Keratinocyte (primary cell): ENCODE data around the gene CUX1. TPM values are rescaled to one million over a fixed set of nuclear protein-coding genes. Genes with fewer than 3 reads are reported as not detected.

Experiments
- DNase-seq: peaks from one replicate; pipeline ENCODE4 v3.0.0-alpha.2; 2011; ENCODE audit warnings: low read depth, missing footprints, low spot score
- FAIRE-seq: peaks from 2 replicates; lab custom pipeline; 2011; peaks lifted over from hg19 to GRCh38; lab: Jason Lieb, UNC
- H2AFZ ChIP-seq: 2 replicates; pipeline ENCODE4 v1.6.0; 2012; ENCODE audit warnings: low read length, control low read depth, inconsistent platforms; ENCODE audit not compliant: control insufficient read depth
- H3K27ac ChIP-seq: 2 replicates; pipeline ENCODE4 v1.5.1; 2011; ENCODE audit warnings: low read length; ENCODE audit not compliant: control insufficient read depth, insufficient read depth
- H3K27me3 ChIP-seq: 3 replicates; pipeline ENCODE4 v1.6.0; 2011; ENCODE audit warnings: low read length; ENCODE audit not compliant: control insufficient read depth, insufficient read depth; ENCODE audit errors: extremely low read depth
- H3K36me3 ChIP-seq, 2 experiments: 2 replicates in 1 of 2; 3 replicates in 1 of 2; pipeline ENCODE4 v1.5.1; 2011; ENCODE audit warnings: low read length in 2 of 2, mild to moderate bottlenecking in 1 of 2; ENCODE audit not compliant: control insufficient read depth in 2 of 2, insufficient read depth in 2 of 2; ENCODE audit errors: extremely low read depth in 1 of 2
- H3K4me1 ChIP-seq: 3 replicates; pipeline ENCODE4 v1.5.1; 2011; ENCODE audit warnings: low read length; ENCODE audit not compliant: control insufficient read depth, insufficient read depth; ENCODE audit errors: extremely low read depth
- H3K4me2 ChIP-seq: 3 replicates; pipeline ENCODE4 v1.6.0; 2011; ENCODE audit warnings: low read depth, low read length; ENCODE audit not compliant: control insufficient read depth, insufficient read depth; ENCODE audit errors: extremely low read depth
- H3K4me3 ChIP-seq, 3 experiments: fragments of 200-600 bp in 1 of 3; sonication (generic) in 1 of 3; 2 replicates in 2 of 3; 3 replicates in 1 of 3; pipeline ENCODE4 v1.5.1; 2011 to 2016; ENCODE audit warnings: low read length in 3 of 3, mild to moderate bottlenecking in 3 of 3, control low read depth in 2 of 3, inconsistent platforms in 1 of 3, low read depth in 1 of 3, mixed read lengths in 1 of 3, mixed run types in 1 of 3, moderate library complexity in 1 of 3; ENCODE audit not compliant: control insufficient read depth in 2 of 3, insufficient read depth in 2 of 3; ENCODE audit errors: extremely low read depth in 1 of 3
- H3K79me2 ChIP-seq: 2 replicates; pipeline ENCODE4 v1.6.0; 2012; ENCODE audit warnings: low read length; ENCODE audit not compliant: control insufficient read depth, insufficient read depth
- H3K9ac ChIP-seq: 3 replicates; pipeline ENCODE4 v1.6.0; 2011; ENCODE audit warnings: low read length; ENCODE audit not compliant: control insufficient read depth, insufficient read depth; ENCODE audit errors: extremely low read depth
- H3K9me1 ChIP-seq: 3 replicates; pipeline ENCODE4 v1.6.0; 2011; ENCODE audit warnings: low read length; ENCODE audit not compliant: control insufficient read depth, insufficient read depth; ENCODE audit errors: extremely low read depth
- H3K9me3 ChIP-seq: 2 replicates; pipeline ENCODE4 v1.5.1; 2012; ENCODE audit warnings: low read depth, low read length; ENCODE audit not compliant: control insufficient read depth
- H4K20me1 ChIP-seq: 3 replicates; pipeline ENCODE4 v1.6.0; 2011; ENCODE audit warnings: low read length; ENCODE audit not compliant: control insufficient read depth, insufficient read depth; ENCODE audit errors: extremely low read depth
- EZH2 ChIP-seq: IDR thresholded peaks from one replicate; pipeline ENCODE4 v1.6.1; 2012; ENCODE audit warnings: inconsistent platforms, mild to moderate bottlenecking, low read length, moderate library complexity
- dilution Hi-C: fragments of 300-500 bp; cut with MboI; formaldehyde crosslinking; loops from one replicate; pipeline ENCODE4 v1.7.0; 2020; ENCODE audit warnings: low sequenced_read_pairs; ENCODE audit not compliant: extremely low pct_ligation_motif_present
- polyA plus RNA-seq, 5 experiments: library from polyadenylated mRNA; depleted of rRNA in 3 of 5; stranded (reverse) in 3 of 5; stranded (forward) in 1 of 5; unstranded in 1 of 5; fragments of >200 nt; gene quantifications; 1 replicate in 1 of 5; 2 replicates in 3 of 5; 3 replicates in 1 of 5; pipeline versions ENCODE4 v1.2.1 to v1.2.3, GENCODE V29; 2011 to 2012; ENCODE audit warnings: missing spikeins in 2 of 5, low read depth in 1 of 5, low replicate concordance in 1 of 5
- TF ChIP-seq, protein P1 (sequence below), 3 experiments: IDR thresholded peaks in 1 of 3; conservative IDR thresholded peaks in 1 of 3; optimal IDR thresholded peaks in 1 of 3; 2 replicates in 2 of 3; 3 replicates in 1 of 3; pipeline versions ENCODE3 to v1.5.1; 2011; ENCODE audit warnings: low read length in 3 of 3, mild to moderate bottlenecking in 3 of 3, moderate library complexity in 2 of 3, control low read depth in 1 of 3, inconsistent platforms in 1 of 3; ENCODE audit not compliant: insufficient read depth in 2 of 3; ENCODE audit errors: extremely low read depth in 1 of 3

The CUX1 gene
- polyA plus RNA-seq, 1 donor (not counting 4 experiments of a cell fraction or from before 2014, with no cell fraction given), result 18.3 TPM

DNA sequence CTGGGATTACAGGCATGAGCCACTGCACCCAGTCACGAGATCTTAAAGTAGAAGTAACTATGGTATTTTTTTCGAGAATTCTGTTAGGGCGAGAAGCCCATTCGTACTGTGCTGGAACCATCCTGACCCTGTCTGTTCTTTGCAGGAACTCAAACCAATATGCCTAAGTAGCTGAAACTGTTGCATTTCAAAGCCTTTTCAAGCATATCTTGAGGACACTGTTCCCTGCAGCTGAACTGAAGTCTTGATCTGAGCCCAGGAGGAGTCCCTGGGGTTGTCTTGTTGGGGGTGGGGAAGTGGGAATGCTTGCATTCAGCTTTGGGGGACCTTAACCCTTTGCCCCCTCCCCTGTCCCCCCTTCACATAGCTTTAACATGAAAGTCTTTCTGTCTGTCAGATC is 61.5 kb downstream of the CUX1 start:
- Histone ChIP-seq H3K27me3 (no peaks in the 10 kb centered on the region), H3K9me1 (no peaks in the 10 kb centered on the region), H3K79me2 (peaks cover 19% of the 10 kb centered on the region), H3K27ac (no peak overlapping the region), H4K20me1 (no peaks in the 10 kb centered on the region), H3K36me3 (no peaks in the 10 kb centered on the region), H3K9ac (no peak overlapping the region), H3K9me3 (no peaks in the 10 kb centered on the region), H3K4me3 (no peak overlapping the region), H3K4me2 (no peak overlapping the region), H2AFZ (no peak overlapping the region), H3K4me1 (peaks cover 30% of the 10 kb centered on the region)
- no peak for FAIRE-seq
- TF ChIP-seq EZH2, result no peak
- TF ChIP-seq, protein P1, sequence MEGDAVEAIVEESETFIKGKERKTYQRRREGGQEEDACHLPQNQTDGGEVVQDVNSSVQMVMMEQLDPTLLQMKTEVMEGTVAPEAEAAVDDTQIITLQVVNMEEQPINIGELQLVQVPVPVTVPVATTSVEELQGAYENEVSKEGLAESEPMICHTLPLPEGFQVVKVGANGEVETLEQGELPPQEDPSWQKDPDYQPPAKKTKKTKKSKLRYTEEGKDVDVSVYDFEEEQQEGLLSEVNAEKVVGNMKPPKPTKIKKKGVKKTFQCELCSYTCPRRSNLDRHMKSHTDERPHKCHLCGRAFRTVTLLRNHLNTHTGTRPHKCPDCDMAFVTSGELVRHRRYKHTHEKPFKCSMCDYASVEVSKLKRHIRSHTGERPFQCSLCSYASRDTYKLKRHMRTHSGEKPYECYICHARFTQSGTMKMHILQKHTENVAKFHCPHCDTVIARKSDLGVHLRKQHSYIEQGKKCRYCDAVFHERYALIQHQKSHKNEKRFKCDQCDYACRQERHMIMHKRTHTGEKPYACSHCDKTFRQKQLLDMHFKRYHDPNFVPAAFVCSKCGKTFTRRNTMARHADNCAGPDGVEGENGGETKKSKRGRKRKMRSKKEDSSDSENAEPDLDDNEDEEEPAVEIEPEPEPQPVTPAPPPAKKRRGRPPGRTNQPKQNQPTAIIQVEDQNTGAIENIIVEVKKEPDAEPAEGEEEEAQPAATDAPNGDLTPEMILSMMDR (optimal IDR thresholded peaks at IDR 0.05 in 1 of 3, IDR thresholded peaks at IDR 0.05 in 1 of 3, conservative IDR thresholded peaks at IDR 0.05 in 1 of 3; ENCODE audit: extremely low read depth in 1 of 3, insufficient read depth in 2 of 3, low read length in 3 of 3), result no peak
- DNase-seq, result no peak
- dilution Hi-C loops, result no loop called here

DNA sequence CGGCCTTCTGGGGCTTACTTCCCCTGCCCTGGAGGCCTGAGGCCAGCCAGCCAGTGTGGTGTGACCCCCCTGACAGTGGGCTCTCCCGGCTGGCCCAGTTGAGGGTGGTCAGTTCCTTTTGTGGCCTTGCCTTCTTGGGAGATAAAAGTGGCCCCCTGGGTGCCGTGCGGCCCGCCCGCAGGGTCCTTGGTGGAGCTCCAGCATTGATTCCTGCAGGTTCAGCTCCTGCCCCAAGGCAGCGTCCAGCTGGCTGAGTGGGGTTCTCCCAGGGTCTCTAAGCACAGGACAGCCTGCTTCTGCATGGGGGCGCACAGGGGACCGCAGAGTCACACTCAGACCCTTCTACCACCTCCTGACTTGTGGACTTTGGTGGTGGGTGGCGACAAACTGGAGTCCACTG is 62.1 kb downstream of the CUX1 start:
- dilution Hi-C loops, result no loop called here

More for the DNA sequence above, 62.1 kb downstream of the CUX1 start:
- DNase-seq (no peak), FAIRE-seq (no peak)
- Histone ChIP-seq H3K9me3 (no peaks in the 10 kb centered on the region), H3K27me3 (no peaks in the 10 kb centered on the region), H3K9me1 (no peaks in the 10 kb centered on the region), H3K79me2 (peaks cover 25% of the 10 kb centered on the region), H3K4me3 (no peak overlapping the region), H4K20me1 (no peaks in the 10 kb centered on the region), H3K4me1 (peaks cover 30% of the 10 kb centered on the region), H3K27ac (no peak overlapping the region), H3K9ac (no peak overlapping the region), H2AFZ (no peak overlapping the region), H3K4me2 (no peak overlapping the region), H3K36me3 (no peaks in the 10 kb centered on the region)
- TF ChIP-seq, protein P1 (optimal IDR thresholded peaks at IDR 0.05 in 1 of 3, IDR thresholded peaks at IDR 0.05 in 1 of 3, conservative IDR thresholded peaks at IDR 0.05 in 1 of 3; ENCODE audit: extremely low read depth in 1 of 3, insufficient read depth in 2 of 3, low read length in 3 of 3), result no peak
- no peak for TF ChIP-seq EZH2
